Measurements from ENCODE around the gene PSTPIP1.

PSTPIP1 gene

GRCh38 chr15:77019521-77020331 is 24.8 kb downstream of the PSTPIP1 start:
- no peak overlapping the region for H3K4me3 ChIP-seq (ENCODE audit: low read depth, low read length)
- TF ChIP-seq MAX (IDR thresholded peaks at IDR 0.05; ENCODE audit: low read depth, low read length) (no peak), POLR2A (IDR thresholded peaks at IDR 0.05; ENCODE audit: extremely low read depth, insufficient read length) (no peak), CTCF (IDR thresholded peaks at IDR 0.05; ENCODE audit: low read depth, low read length) (no peak), MYC (IDR thresholded peaks at IDR 0.05; ENCODE audit: low read depth, low read length) (no peak)
- DNase-seq (ENCODE audit: low read depth): peak; percentile 78

GRCh38 chr15:77020348-77021087 is 25.6 kb downstream of the PSTPIP1 start:
- no peak for DNase-seq (ENCODE audit: low read depth)
- H3K4me3 ChIP-seq (ENCODE audit: low read depth, low read length): no peak overlapping the region
- TF ChIP-seq MAX (IDR thresholded peaks at IDR 0.05; ENCODE audit: low read depth, low read length) (no peak), CTCF (IDR thresholded peaks at IDR 0.05; ENCODE audit: low read depth, low read length) (no peak), MYC (IDR thresholded peaks at IDR 0.05; ENCODE audit: low read depth, low read length) (no peak), POLR2A (IDR thresholded peaks at IDR 0.05; ENCODE audit: extremely low read depth, insufficient read length) (no peak)

- TF ChIP-seq POLR2A (IDR thresholded peaks at IDR 0.05; ENCODE audit: extremely low read depth, insufficient read length) (no peak), MAX (IDR thresholded peaks at IDR 0.05; ENCODE audit: low read depth, low read length) (no peak), MYC (IDR thresholded peaks at IDR 0.05; ENCODE audit: low read depth, low read length) (no peak), CTCF (IDR thresholded peaks at IDR 0.05; ENCODE audit: low read depth, low read length) (no peak)
- no peak for DNase-seq (ENCODE audit: low read depth)
- no peak overlapping the region for H3K4me3 ChIP-seq (ENCODE audit: low read depth, low read length)
Measured at GRCh38 chr15:77021088-77021481, 26.2 kb downstream of the PSTPIP1 start.

GRCh38 chr15:77021803-77022381 is 27.0 kb downstream of the PSTPIP1 start:
- DNase-seq (ENCODE audit: low read depth): peak; percentile 60
- TF ChIP-seq CTCF (IDR thresholded peaks at IDR 0.05; ENCODE audit: low read depth, low read length) (no peak), MYC (IDR thresholded peaks at IDR 0.05; ENCODE audit: low read depth, low read length) (no peak), MAX (IDR thresholded peaks at IDR 0.05; ENCODE audit: low read depth, low read length) (no peak), POLR2A (IDR thresholded peaks at IDR 0.05; ENCODE audit: extremely low read depth, insufficient read length) (no peak)
- no peak overlapping the region for H3K4me3 ChIP-seq (ENCODE audit: low read depth, low read length)

- H3K4me3 ChIP-seq (ENCODE audit: low read depth, low read length): no peak overlapping the region
- DNase-seq (ENCODE audit: low read depth): no peak
- TF ChIP-seq POLR2A (IDR thresholded peaks at IDR 0.05; ENCODE audit: extremely low read depth, insufficient read length): no peak
- TF ChIP-seq MYC (IDR thresholded peaks at IDR 0.05; ENCODE audit: low read depth, low read length): no peak
- no peak for TF ChIP-seq CTCF (IDR thresholded peaks at IDR 0.05; ENCODE audit: low read depth, low read length)
- no peak for TF ChIP-seq MAX (IDR thresholded peaks at IDR 0.05; ENCODE audit: low read depth, low read length)
Measured at GRCh38 chr15:77022646-77023575, 28.0 kb downstream of the PSTPIP1 start.

Measured in NB4 (cell line).